A549 (cell line): ENCODE data around the gene BANF2. TPM values are rescaled to one million over a fixed set of nuclear protein-coding genes. Genes with fewer than 3 reads are reported as not detected.

Source experiments
- ATAC-seq, 2 experiments: fragments of 200-7000 bp in 1 of 2; fragments of >200 bp in 1 of 2; cut with Nextera tagmentation in 1 of 2; cut with Tn5 transposase in 1 of 2; 3 replicates each; pipeline versions ENCODE4 v1.8.0 to v1.9.1; 2018 to 2020; ENCODE audit warnings: mild to moderate bottlenecking in 1 of 2, moderate library complexity in 1 of 2
- CTCF ChIA-PET: fragments of 300-600 bp; sonication (Branson Sonifier 250); formaldehyde crosslinking; extraction: SDS; loops from one replicate; lab custom pipeline; 2021; ENCODE audit warnings: antibody characterized with exemption, inconsistent platforms; lab: Yijun Ruan, JAX
- POLR2A ChIA-PET: fragments of 350-600 bp; formaldehyde crosslinking; extraction: SDS; loops from one replicate; lab custom pipeline; 2021; ENCODE audit warnings: antibody characterized with exemption, inconsistent platforms; lab: Yijun Ruan, JAX
- DNase-seq, 2 experiments: peaks; one replicate each; pipeline versions ENCODE4 v3.0.0 to v3.0.0-alpha.2; 2011 to 2016; ENCODE audit warnings: low read depth in 1 of 2, low spot score in 1 of 2
- FAIRE-seq: peaks from 2 replicates; lab custom pipeline; 2011; peaks lifted over from hg19 to GRCh38; lab: Jason Lieb, UNC
- H3K27ac ChIP-seq, 2 experiments: fragments of >200 bp; sonication (Bioruptor Twin); formaldehyde crosslinking; 3 replicates each; pipeline ENCODE4 v1.5.1; 2016 to 2017
- H3K4me1 ChIP-seq: fragments of >200 bp; sonication (Bioruptor Twin); formaldehyde crosslinking; 3 replicates; pipeline ENCODE4 v1.6.1; 2016
- H3K4me2 ChIP-seq: fragments of >200 bp; sonication (Bioruptor Twin); formaldehyde crosslinking; 3 replicates; pipeline ENCODE4 v1.6.1; 2016
- H3K4me3 ChIP-seq: fragments of >200 bp; sonication (Bioruptor Twin); formaldehyde crosslinking; 3 replicates; pipeline ENCODE4 v1.5.1; 2016
- H3K9me3 ChIP-seq: fragments of >200 bp; sonication (Bioruptor Twin); formaldehyde crosslinking; 3 replicates; pipeline ENCODE4 v1.6.1; 2016
- BHLHE40 ChIP-seq: IDR thresholded peaks from 2 replicates; pipeline ENCODE4 v1.6.1; 2012; ENCODE audit warnings: low read depth, low read length, inconsistent platforms
- CBX2 ChIP-seq: fragments of 200-600 bp; sonication (generic); IDR thresholded peaks from 2 replicates; pipeline ENCODE4 v1.6.1; 2016; ENCODE audit warnings: low read depth, mild to moderate bottlenecking, borderline replicate concordance
- CHD2 ChIP-seq: fragments of 150-350 bp; IDR thresholded peaks from 2 replicates; pipeline ENCODE4 v1.6.1; 2014; ENCODE audit warnings: low read length; ENCODE audit not compliant: partially characterized antibody
- CHD4 ChIP-seq: fragments of 200-600 bp; sonication (generic); IDR thresholded peaks from 2 replicates; pipeline ENCODE4 v1.6.1; 2016; ENCODE audit warnings: antibody characterized with exemption, mild to moderate bottlenecking, borderline replicate concordance
- CTCF ChIP-seq: fragments of >200 bp; sonication (Bioruptor Twin); formaldehyde crosslinking; IDR thresholded peaks from 3 replicates; pipeline ENCODE4 v1.5.1; 2016
- EHF ChIP-seq: fragments of 250-450 bp; sonication (Bioruptor Pico); IDR thresholded peaks from 2 replicates; pipeline ENCODE4 v1.5.0; 2020; ENCODE audit warnings: mild to moderate bottlenecking
- EP300 ChIP-seq, 2 experiments: fragments of >200 bp; sonication (Bioruptor Twin); formaldehyde crosslinking; IDR thresholded peaks; 2 replicates in 1 of 2; 3 replicates in 1 of 2; pipeline ENCODE4 v1.6.1; 2016 to 2017
- ESRRA ChIP-seq: fragments of 150-350 bp; IDR thresholded peaks from 2 replicates; pipeline ENCODE4 v1.6.1; 2014; ENCODE audit warnings: mild to moderate bottlenecking, low read length, borderline replicate concordance
- HEYL ChIP-seq: fragments of 250-450 bp; sonication (Bioruptor Pico); IDR thresholded peaks from 2 replicates; pipeline ENCODE4 v1.8.0; 2021; ENCODE audit warnings: mild to moderate bottlenecking, moderate library complexity
- HOXB5 ChIP-seq: fragments of 250-450 bp; sonication (Bioruptor Pico); IDR thresholded peaks from 2 replicates; pipeline ENCODE4 v1.5.0; 2020; ENCODE audit warnings: mild to moderate bottlenecking, moderate library complexity
- JUN ChIP-seq, 2 experiments: fragments of >200 bp; sonication (Bioruptor Twin); formaldehyde crosslinking; IDR thresholded peaks; 2 replicates in 1 of 2; 3 replicates in 1 of 2; pipeline ENCODE4 v1.6.1; 2016 to 2017
- KDM5A ChIP-seq: fragments of 200-600 bp; sonication (generic); IDR thresholded peaks from 2 replicates; pipeline ENCODE4 v1.6.1; 2016; ENCODE audit warnings: antibody characterized with exemption, mild to moderate bottlenecking
- MAFK ChIP-seq: fragments of 450-650 bp; IDR thresholded peaks from 2 replicates; pipeline ENCODE4 v1.6.1; 2014; ENCODE audit not compliant: partially characterized antibody
- MAZ ChIP-seq: fragments of 150-350 bp; IDR thresholded peaks from 2 replicates; pipeline ENCODE4 v1.6.1; 2014; ENCODE audit warnings: antibody characterized with exemption, low read depth, low read length, borderline replicate concordance
- NFE2L2 ChIP-seq: fragments of 150-350 bp; conservative IDR thresholded peaks from 2 replicates; pipeline ENCODE4 v1.6.1; 2014; ENCODE audit warnings: low read length
- NPAS2 ChIP-seq: fragments of 250-450 bp; sonication (Bioruptor Pico); IDR thresholded peaks from 2 replicates; pipeline ENCODE4 v1.8.0; 2022; ENCODE audit warnings: mild to moderate bottlenecking, moderate library complexity, borderline replicate concordance
- PHF8 ChIP-seq: fragments of 200-600 bp; sonication (generic); IDR thresholded peaks from 2 replicates; pipeline ENCODE4 v1.6.1; 2016; ENCODE audit warnings: low read depth, mild to moderate bottlenecking, antibody characterized with exemption, moderate library complexity, borderline replicate concordance
- RARB ChIP-seq: fragments of 250-450 bp; sonication (Bioruptor Pico); IDR thresholded peaks from 2 replicates; pipeline ENCODE4 v1.8.0; 2021; ENCODE audit warnings: mild to moderate bottlenecking, moderate library complexity
- RNF2 ChIP-seq: fragments of 200-600 bp; sonication (generic); IDR thresholded peaks from 2 replicates; pipeline ENCODE4 v1.6.1; 2016; ENCODE audit warnings: low read depth, mild to moderate bottlenecking, antibody characterized with exemption, moderate library complexity, borderline replicate concordance
- ZC3H11A ChIP-seq: fragments of 450-650 bp; IDR thresholded peaks from 2 replicates; pipeline ENCODE4 v1.6.1; 2014; ENCODE audit warnings: antibody characterized with exemption, mild to moderate bottlenecking
- WGBS: methylation state at CpG from one replicate; pipeline ENCODE4 v1.1.6; 2017; ENCODE audit errors: missing lambda C conversion rate; 5-methylcytosine and 5-hydroxymethylcytosine counted together
- polyA plus RNA-seq, 4 experiments: library from polyadenylated mRNA; depleted of rRNA in 3 of 4; stranded (reverse); fragments of >200 nt; fragmentation: RNase III in 1 of 4; extraction: RNeasy Plus Mini Kit Qiagen cat#74134 plus additional on column Dnase treatment in 1 of 4; gene quantifications; 2 replicates in 3 of 4; 3 replicates in 1 of 4; pipeline ENCODE4 v1.2.3, GENCODE V29; 2011 to 2017

The BANF2 gene
- polyA plus RNA-seq, 2 of the 4 experiments (the other 2 are of a cell fraction) = not detected

GRCh38 chr20:17728074-17728473 lies 28.3 kb downstream of the BANF2 start (continued):
- no peak for TF ChIP-seq CTCF
- no peak for TF ChIP-seq HOXB5
- TF ChIP-seq HEYL (CRISPR knock-in tag) = no peak
- TF ChIP-seq NPAS2 (CRISPR knock-in tag) = no peak
- no peak for TF ChIP-seq BHLHE40
- TF ChIP-seq EP300 (IDR thresholded peaks at IDR 0.05) = no peak

GRCh38 chr20:17730071-17730470 lies 30.3 kb downstream of the BANF2 start:
- no peak overlapping the region for H3K4me3 ChIP-seq
- no peak overlapping the region for H3K27ac ChIP-seq
- ATAC-seq = 0 out of 6 replicates have a peak, but pooled peaks of 1 of the 2 experiments have one; percentile 8
- CTCF ChIA-PET = interaction anchor here (0.9 kb wide), 1 partner anchor 9 kb away, joined by 3 read pairs; no protein-coding TSS in a partner anchor
- 70% methylated on average over 10 of the region's 10 CpGs for WGBS
- H3K4me1 ChIP-seq = no peaks in the 10 kb centered on the region
- TF ChIP-seq BHLHE40 (no peak), ESRRA (no peak), CHD2 (no peak)
- TF ChIP-seq, all 56 proteins: peak for 0
- POLR2A ChIA-PET = no interaction called here
- H3K4me2 ChIP-seq = no peak overlapping the region
- DNase-seq (no peak), FAIRE-seq (no peak)
- H3K9me3 ChIP-seq = no peaks in the 10 kb centered on the region

GRCh38 chr20:17731233-17731632 lies 31.5 kb downstream of the BANF2 start:
- POLR2A ChIA-PET = no interaction called here
- no peak for ATAC-seq
- no peak overlapping the region for H3K27ac ChIP-seq
- no peak for DNase-seq
- no peak overlapping the region for H3K4me2 ChIP-seq
- WGBS = 64% methylated on average over 5 of the region's 5 CpGs
- CTCF ChIA-PET = no interaction called here
- FAIRE-seq = no peak
- TF ChIP-seq ZC3H11A (no peak), CBX2 (no peak), KDM5A (no peak), MAFK (no peak), NFE2L2 (no peak), PHF8 (no peak), CHD4 (no peak), CTCF (no peak), RNF2 (no peak), RARB (no peak), JUN (IDR thresholded peaks at IDR 0.05) (no peak), NPAS2 (CRISPR knock-in tag) (no peak), EHF (CRISPR knock-in tag) (no peak), MAZ (no peak)
- H3K4me1 ChIP-seq = no peaks in the 10 kb centered on the region
- no peak overlapping the region for H3K4me3 ChIP-seq
- H3K9me3 ChIP-seq = peaks cover 4% of the 10 kb centered on the region; the same call in 1 of the 3 replicates
